Activated naive CD4-positive, alpha-beta T cell treated with Interleukin-2 at 50 U/mL for 16 hours (primary cell): Measurements from ENCODE around the gene CROT.

ENCODE experiments used
- DNase-seq: peaks from one replicate; pipeline ENCODE4 v3.0.0-alpha.2; 2020

The CROT gene

DNA sequence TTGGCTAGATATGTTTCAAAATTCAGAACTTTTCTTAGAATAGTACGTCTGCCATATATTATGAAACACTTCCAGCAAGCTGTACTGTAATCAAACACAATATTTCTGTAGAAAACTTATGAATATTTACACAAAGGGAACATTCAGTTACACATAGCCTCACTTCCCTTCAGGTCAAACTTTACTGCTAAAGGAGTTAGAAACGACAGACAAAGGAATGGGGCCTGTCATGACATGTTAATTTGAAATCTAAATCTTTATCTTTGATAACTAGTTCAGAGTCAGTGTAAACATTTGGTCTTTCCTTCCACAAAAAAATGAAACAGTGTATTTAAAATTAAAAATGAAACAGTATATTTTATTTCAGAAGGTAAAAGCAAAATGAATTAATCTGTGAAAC lies 1.0 kb upstream of the CROT start:
- DNase-seq, result no peak

DNA sequence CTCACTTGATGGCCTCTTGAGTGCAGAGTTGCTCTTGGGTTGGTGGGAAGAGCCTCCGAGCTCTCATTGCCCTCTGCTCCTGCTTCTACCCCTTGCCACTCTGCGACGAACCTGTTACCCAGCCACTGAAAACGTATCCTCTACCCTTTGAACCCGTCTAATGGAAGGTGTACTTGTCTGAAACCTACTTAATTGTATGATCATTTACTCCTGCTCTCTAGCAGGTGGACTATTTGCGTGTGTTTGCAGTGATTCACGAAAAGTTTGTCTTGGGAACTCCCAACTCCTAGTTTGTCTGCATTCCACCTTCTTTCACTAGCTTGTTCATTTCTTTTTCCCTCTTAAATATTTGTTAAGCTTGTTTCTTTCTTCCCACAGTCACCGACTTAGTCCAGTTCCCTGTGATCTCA lies 503 bp downstream of the CROT start:
- no peak for DNase-seq

DNA sequence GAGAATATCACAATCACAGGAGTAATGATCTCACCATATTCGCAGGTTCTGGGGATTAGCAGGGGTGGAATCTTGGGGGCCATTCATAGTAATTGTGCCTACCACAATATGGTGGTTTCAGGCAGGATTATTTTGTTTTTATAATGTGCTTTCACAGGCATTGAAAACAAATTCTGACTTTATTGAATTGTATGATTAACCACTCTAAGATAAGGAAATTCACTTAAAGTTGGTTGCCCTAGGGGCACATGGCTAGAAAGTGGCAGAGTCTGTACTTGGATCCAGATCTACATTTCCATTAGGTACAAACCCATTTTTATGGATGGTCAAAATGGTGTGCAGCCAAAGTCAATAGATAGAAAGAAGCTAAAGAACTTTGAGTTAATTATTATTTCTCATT lies 1.7 kb downstream of the CROT start:
- DNase-seq, result no peak

GRCh38 chr7:87347664-87348063 lies 2.2 kb downstream of the CROT start:
- no peak for DNase-seq

DNA sequence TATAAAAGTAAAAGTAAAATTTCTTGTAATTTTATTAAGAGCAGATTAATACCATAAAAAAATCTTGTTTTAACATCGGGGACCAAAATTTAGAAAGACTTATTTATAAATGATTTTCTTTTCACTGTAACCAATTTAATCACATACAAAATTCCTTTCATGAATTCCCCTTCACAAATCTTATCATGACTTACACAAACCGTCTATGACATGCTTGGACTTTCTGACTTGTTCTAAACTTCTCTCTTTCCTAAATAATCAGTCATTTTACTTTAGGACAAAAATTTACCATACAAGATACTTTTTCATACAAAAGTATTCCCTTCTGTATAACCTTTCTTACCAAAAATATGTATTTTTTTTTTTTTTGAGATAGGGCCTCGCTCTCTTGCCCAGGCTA lies 9.3 kb downstream of the CROT start:
- DNase-seq, result no peak

DNA sequence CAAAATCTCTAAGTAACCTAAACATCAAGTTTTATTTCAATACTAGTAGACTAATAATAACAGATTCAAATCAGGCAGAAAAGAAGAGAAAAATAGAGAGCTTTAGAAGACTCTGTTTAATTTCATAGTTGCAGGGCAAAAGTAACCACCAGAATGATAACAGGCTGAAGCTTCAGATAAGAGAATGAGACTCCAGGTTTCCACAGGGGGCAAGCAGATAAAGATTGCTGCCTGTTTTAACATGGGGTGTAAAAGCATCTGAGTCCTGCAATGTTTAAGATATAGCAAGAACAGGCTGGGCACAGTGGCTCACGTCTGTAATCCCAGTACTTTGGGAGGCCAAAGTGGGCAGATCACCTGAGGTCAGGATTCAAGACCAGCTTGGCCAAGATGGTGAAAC lies 11.0 kb downstream of the CROT start:
- no peak for DNase-seq

DNA sequence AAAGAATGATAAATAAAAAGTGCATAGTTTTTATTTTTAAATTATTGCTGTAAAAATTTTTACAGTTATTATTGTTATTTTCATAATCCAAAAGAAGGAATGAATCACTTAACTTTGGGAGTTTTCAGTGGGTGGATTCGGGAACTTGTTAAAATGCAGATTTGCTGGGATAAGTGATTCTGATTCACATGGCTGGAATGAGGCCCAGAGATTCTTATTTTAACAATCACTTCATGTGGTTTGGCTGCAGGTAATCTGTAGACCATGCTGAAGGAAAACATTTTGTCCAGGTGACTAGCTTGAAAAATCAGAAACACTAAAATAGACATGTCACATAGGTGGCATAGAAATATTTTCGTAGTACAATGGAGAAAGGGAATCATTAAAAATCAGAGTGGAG lies 13.9 kb downstream of the CROT start:
- DNase-seq, result no peak

- no peak for DNase-seq
These were observed 15.9 kb downstream of the CROT start for GRCh38 chr7:87361320-87361719.

DNA sequence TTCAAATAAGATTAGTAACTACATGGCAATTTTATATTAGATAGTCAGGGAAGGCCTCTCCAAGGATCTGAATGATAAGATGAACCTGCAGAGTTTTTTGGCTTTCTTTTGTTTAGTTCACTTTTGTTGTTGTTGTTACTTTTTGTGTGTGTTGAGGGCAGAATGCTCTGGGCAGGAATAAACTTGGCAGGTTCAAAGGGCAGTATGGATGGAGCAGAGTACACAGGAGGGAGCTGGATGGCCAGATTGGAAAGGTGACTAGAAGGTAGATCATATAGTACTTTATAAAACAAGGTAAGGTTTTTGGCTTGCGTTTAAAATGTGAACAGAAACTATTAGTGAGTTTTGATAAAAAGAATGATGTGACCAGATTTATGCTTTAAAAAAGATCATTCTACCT lies 17.9 kb downstream of the CROT start:
- no peak for DNase-seq

DNA sequence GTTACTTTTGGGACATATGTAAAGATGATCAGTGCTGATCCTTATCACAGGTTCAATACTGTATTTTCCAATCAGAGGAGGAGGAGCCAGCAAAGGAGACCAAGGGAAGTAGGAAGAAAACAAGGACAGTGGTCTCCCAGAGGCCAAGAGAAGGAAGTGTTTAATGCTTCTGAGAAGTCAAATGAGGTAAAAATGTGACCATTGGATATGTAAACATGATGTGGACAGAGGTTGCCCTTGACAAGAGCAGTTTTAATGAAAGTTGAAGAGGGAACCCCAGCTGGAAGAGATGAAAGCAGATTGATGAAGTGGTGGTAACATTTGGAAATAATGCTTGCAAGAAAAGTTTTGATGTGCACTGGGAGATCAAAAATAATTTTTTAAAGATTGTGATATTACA lies 18.8 kb downstream of the CROT start:
- no peak for DNase-seq

DNA sequence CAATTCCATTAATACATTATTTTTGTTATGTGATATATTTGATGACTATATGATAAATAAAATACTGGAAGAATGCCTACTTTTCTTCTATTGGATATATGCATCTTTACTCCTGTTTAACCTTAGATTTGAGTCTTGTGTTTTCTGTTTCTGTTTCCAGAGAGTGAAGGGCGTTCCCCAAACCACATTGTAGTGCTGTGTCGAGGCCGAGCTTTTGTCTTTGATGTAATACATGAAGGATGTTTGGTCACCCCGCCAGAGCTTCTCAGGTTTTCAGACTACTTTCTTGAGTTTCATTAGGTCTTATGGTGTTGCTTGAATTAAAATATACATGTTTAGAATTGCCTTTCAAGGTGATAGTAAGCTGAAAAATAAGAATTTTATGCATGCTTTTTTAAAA lies 23.8 kb downstream of the CROT start:
- DNase-seq, result peak; percentile 27

GRCh38 chr7:87370660-87371180 lies 25.3 kb downstream of the CROT start:
- no peak for DNase-seq

DNA sequence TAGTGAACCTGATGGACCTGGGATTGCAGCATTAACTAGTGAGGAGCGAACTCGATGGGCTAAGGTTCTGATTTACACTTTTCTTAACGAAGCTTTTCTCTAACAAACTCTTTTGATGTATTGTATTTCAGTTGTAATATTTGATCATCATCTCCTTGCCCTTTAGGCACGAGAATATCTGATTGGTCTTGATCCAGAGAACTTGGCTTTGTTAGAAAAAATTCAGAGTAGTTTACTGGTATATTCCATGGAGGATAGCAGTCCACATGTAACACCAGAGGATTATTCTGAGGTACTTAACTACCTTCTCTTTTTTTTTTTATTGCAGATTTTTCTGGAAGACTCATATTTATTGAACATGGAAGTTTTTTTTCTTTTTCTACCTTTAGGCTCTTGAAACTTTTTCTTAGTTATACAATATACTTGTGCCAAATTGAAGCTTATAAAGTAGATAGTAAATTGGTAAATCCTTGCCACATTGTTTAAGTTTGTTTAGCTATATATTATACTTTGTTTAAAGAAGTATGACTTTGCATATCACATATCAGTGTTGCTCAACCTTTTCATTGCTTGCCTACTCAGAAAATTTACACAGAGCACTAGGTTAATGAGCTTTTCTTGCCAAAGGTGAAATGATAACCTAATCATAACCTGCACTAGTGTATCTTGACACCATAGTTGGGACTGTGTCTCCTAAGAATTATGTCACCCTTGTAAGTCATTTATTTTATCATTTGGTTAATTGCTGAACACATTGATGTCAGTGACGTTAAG lies 30.4 kb downstream of the CROT start:
- no peak for DNase-seq

DNA sequence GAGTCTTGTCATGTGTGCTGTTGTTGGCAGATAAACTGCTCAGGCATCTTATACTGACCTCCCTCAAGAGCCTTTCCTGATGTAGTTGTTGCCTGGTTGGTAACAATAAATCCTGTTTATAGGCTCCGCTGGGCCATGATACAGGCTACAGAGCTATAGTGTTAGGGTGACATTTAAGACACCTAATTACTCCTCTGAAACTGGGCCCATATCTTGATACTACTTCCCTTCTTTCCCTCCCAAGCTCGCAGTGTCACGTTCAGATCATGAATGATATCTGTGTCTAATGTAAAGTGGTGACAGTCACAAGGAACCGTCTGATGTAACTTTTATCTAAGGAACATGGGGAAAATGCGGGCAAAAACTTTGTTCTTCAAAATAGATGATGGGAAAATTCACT lies 35.4 kb downstream of the CROT start:
- DNase-seq, result no peak

DNA sequence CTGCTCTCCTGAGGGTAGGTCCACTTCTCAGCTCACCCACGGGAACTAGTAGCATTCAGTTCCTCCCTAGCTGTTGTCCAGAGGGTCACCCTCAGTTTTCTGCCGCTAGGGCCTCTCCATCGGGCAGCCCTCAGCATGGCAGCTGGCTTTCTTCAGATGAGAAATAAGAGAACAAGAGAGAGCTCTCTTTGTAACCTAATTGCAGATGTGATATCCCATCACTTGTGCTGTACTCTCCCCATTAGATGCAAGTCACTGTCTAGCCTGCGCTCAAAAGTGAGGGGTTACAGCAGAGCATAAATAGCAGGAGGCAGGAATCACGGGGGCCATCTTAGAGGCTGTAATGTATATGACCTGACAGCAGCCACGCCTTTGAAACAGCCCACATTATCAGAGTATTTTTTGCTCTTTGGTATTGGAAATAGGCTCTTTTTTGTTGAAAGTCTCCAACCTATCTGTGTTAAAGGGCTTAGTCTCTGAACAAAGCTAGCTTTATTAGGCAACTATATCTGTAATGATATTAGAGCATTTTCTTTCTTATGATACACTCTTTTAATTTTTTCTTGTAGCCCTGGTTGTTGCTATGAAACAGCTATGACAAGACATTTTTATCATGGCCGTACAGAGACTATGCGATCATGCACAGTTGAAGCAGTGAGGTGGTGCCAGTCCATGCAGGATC lies 45.7 kb downstream of the CROT start:
- no peak for DNase-seq

- no peak for DNase-seq
These were observed 50.1 kb downstream of the CROT start for GRCh38 chr7:87395442-87396020.

GRCh38 chr7:87398446-87398845 lies 53.0 kb downstream of the CROT start:
- no peak for DNase-seq

- DNase-seq, result no peak
These were observed 59.2 kb downstream of the CROT start for GRCh38 chr7:87404674-87405073.

GRCh38 chr7:87411186-87411585 lies 65.7 kb downstream of the CROT start:
- no peak for DNase-seq

DNA sequence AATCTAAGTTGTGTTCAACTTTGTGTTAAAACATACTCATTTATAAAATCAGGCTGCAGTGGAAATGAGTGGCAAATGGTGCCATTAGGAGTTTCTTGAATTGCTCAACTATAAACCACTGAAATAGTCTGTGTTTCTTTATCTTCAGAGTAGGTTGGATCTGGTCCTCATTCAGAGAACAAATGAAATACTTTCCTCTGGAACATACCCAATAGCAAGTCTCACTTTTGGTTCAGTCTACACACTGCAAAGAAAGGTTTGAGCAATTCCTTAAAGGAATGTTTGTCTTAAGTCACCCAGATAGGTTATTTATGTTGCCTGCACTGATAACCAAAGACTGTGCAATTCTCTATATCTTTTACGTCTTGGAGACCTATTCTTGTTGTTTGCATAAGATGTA lies 67.6 kb downstream of the CROT start:
- DNase-seq, result no peak

DNA sequence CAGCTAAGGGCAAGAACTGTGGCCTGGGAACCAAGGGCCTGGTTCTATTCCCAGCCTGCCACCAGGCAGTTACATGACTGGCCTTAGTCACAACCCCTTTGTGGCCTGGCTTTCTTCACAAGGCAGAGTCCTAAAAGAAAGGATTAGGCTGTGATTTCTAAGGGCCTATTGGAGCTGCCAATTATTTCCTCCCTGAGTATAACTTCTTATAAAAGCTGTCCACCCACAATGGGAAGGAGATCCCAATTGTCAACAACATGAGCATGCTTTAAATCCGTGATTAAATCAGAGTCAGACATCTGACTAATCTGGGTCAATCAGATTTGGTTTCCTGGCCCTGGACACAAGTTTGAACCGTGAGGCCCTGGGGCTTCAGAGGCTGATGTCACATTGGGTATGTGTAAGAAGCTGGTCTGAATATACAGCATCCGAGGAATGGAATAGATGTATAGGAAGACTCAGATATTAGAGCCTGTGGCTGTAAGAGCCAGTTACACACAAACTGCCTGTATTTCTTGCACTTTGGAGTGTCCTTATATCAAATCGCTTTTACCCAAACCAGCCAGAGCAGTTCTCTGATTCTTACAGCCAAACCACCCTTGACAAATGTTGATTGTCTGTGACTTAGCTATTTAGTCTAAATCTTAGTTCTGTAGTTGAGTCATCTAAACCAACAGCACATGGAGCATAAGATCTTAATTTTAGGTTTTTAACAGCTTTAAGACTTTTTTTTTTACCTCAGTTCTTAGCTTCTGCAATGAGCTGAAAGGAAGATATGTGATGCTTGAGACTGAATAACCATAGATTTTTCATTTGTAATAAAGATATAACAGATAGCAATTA lies 68.7 kb downstream of the CROT start:
- no peak for DNase-seq

GRCh38 chr7:87414794-87415188 lies 69.3 kb downstream of the CROT start:
- no peak for DNase-seq
